AG09309 (cell line): ENCODE data around the gene PPM1H.
"Not testable (repeated sequence)": the region's sequence is repeated elsewhere in the genome, so short reads cannot be mapped to it uniquely, and the experiment has no call there.

Experiments
- DNase-seq: peaks from one replicate; pipeline ENCODE4 v3.0.0-alpha.2; 2010; ENCODE audit warnings: low read depth
- H3K4me3 ChIP-seq: 2 replicates; pipeline ENCODE4 v1.5.1; 2011; ENCODE audit warnings: mild to moderate bottlenecking, low read depth, low read length, moderate library complexity; ENCODE audit not compliant: control insufficient read depth
- TF ChIP-seq, protein P1 (sequence below): IDR thresholded peaks from 2 replicates; pipeline ENCODE4 v1.5.1; 2011; ENCODE audit warnings: mild to moderate bottlenecking, low read depth, low read length, inconsistent platforms; ENCODE audit not compliant: insufficient read depth, control insufficient read depth; ENCODE audit errors: missing control alignments

The PPM1H gene

DNA sequence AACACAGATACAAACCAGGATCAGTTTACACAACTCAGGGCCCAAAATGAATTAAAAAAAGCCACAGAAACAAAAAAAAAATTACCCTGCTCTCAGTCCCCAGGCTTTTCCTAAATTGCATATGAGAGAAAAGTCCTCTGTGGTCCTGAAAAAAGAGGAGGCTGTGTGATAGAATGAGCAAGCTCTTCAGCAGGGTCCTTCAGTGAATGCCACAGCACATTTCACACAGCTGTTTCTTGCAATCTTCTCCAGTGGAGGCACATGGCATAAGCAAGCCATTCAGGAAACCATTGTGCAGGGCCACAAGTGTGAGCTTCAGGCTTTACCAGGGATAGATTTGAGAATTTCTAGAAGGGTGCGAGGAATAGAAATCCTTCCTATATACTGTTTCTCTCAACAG lies 168.5 kb downstream of the PPM1H start:
- DNase-seq: no peak

DNA sequence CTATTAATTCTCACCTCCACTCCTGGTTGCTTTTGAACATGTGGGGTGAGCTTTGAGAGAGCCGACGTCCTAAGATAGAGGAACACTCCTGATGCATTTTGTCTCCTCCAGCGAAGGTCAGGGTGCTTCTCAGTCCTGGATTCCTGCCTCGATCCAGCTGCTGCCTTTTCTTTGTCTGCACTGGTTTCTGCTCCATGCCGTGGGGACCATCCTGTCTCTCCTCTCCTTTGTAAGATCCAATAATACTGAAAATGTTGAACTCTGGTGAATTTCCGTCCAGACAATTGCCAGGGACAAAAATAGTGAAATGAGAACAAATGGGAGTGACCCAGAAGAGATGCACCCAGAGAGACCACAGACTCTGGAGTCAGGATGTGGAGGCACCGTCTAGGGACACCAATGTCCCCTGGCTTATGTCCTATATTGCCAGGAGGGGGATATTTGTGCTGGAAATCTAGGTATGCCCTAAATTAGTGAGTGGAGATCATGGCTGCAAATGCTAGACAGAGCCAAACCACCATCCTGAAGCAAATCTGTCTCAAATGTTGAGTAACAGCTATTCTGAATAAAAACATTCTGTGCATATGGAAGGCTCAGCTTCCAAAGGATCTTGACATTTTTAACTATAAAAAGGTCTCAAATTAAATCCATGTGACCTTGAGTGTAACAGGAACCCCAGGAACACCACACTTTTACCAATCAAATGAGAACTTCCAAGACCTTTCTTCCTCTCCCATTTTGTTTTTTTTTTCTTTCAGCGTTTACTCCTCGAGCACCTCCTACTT lies 170.9 kb downstream of the PPM1H start:
- TF ChIP-seq, protein P1, sequence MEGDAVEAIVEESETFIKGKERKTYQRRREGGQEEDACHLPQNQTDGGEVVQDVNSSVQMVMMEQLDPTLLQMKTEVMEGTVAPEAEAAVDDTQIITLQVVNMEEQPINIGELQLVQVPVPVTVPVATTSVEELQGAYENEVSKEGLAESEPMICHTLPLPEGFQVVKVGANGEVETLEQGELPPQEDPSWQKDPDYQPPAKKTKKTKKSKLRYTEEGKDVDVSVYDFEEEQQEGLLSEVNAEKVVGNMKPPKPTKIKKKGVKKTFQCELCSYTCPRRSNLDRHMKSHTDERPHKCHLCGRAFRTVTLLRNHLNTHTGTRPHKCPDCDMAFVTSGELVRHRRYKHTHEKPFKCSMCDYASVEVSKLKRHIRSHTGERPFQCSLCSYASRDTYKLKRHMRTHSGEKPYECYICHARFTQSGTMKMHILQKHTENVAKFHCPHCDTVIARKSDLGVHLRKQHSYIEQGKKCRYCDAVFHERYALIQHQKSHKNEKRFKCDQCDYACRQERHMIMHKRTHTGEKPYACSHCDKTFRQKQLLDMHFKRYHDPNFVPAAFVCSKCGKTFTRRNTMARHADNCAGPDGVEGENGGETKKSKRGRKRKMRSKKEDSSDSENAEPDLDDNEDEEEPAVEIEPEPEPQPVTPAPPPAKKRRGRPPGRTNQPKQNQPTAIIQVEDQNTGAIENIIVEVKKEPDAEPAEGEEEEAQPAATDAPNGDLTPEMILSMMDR: no peak
- no peak for DNase-seq
- H3K4me3 ChIP-seq: no peak overlapping the region

More for the DNA sequence above, 168.5 kb downstream of the PPM1H start:
- no peak overlapping the region for H3K4me3 ChIP-seq
- TF ChIP-seq, protein P1: no peak

DNA sequence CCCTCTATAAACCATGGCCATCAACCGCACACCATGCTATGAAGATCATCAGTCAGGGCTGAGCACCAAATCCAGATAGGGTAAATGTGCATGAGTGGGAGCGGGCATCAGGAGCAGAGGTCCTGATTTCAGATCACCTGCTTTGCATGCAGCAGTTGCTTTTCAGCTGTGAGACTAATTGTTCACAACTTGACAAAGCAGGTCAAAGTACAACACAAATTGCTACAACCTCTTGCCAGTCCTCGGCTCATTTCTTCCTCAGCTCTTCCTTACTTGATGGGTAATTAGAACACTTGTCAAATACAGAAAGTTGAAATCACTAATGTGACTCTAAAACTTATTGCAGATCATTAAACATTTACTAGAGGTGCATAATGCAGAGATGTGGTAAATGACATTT lies 171.6 kb downstream of the PPM1H start:
- no peak for DNase-seq
- TF ChIP-seq, protein P1: no peak
- no peak overlapping the region for H3K4me3 ChIP-seq

DNA sequence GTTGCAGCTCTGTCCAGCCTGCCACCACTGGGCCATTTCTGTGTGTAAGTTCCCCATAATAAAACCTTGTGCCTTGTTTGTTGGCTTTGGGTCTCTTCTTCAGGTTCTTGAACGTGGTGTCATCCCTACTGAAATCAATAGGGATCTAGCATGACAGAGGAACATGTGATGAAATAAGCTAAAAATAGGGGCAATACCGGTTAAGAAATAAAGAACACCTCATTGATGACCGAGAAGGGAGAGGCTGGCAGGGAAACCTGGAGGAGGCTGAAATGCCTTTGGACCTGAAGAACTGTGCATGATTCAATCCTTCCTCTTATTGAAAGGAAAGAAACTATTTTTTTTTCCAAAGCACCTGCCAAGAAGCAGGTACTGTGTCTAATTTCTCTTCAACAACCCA lies 172.3 kb downstream of the PPM1H start:
- TF ChIP-seq, protein P1: no peak
- no peak overlapping the region for H3K4me3 ChIP-seq
- DNase-seq: no peak

DNA sequence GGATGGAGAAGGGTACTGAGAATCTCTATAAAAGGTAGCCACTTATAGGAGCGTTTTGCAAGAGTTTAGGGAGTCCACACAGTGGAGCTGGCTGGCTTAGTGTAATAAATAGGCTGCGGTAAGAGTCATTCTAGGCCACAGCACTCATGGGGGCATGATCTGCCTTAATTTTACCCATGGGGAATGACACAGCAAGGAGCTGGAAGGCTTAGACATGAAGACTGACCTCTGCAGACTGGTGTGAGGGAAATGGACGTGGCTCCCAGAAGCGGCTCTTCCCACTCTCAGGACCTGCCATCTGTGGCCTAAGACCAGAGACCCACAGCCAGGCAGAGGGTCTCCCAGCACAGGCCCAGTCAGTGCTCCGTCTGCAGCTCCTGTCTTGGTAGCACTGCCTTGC lies 173.3 kb downstream of the PPM1H start:
- TF ChIP-seq, protein P1: no peak
- H3K4me3 ChIP-seq: no peak overlapping the region
- no peak for DNase-seq

DNA sequence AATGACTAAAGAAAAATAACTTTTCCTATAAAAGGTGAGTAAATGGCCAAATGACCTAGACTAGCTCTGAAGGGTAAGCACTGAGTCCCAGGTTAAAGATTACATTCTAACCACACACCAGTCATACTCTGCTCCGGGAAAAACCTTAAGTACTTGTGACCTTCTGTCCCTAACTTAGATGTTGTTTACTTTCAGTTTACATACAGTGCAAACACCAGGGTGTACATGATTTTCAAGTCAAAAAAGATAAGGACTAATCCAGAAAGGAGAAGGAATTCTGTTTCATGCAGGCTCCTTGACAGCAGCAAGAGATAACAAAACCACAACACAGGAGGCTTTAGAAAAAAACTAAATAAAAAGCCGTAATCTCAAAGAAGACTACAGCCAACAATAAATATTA lies 174.2 kb downstream of the PPM1H start:
- H3K4me3 ChIP-seq: no peak overlapping the region
- TF ChIP-seq, protein P1: no peak
- no peak for DNase-seq

DNA sequence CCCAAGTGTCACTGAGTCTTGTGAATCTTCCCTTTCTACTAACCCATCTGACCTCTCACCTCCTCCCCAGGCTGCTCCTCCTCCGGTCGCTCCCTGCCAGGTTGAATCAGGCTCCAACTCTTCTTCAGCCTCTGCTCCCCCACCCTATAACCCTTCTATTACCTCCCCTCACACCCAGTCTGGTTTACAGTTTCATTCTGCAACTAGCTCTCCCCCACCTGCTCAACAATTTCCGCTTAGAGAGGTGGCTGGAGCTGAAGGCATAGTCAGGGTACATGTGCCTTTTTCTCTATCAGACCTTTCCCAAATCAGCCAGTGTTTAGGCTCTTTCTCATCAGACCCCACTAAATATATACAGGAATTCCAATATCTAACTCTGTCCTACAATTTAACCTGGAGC lies 174.6 kb downstream of the PPM1H start:
- H3K4me3 ChIP-seq, DNase-seq: not testable (repeated sequence)
